NCI-H1048 (cell line): Measurements from ENCODE around the gene ZNF518B.

ENCODE experiments used
- DNase-seq: peaks from one replicate; lab custom pipeline; 2025; lab: John Stamatoyannopoulos, UW

Gene ZNF518B

DNA sequence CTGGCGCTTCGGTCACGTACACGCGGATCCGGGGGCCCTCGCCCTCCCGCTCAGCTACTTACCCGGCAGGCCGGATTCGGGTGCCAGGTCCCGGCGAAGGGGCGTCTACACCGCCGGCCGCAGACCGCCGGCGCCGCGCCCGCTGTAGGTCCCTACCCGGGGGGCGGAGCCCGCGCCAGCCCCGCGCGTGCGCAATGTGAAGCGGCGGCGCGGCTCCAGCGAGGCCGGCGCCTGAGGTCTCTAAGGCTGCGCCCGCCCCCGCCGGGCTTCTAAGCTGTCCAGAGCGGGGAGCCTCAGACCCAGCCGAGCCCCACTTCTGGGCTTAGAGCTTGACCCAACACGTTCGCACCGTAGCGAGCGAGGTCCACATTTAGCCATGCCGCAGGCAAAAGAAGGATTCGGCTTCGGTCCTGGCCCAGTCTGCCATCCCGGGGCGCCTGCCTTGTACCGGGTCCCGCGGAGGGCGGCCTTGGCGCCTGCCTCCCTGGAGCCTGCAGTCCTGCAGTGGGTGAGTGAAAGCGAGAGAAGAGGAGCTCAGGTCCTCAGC, at the start of gene ZNF518B:
TSS of gene ZNF518B (minus strand) at position 172 of the 547 bp plus-strand sequence. CDS start 11,098 bp downstream, outside the sequence.
- DNase-seq, result no peak

GRCh38 chr4:10506077-10506476, 48.9 kb upstream of the ZNF518B start:
- DNase-seq, result no peak

- DNase-seq, result no peak
Observed at GRCh38 chr4:10504570-10505179, 47.4 kb upstream of the ZNF518B start.

- no peak for DNase-seq
Observed at GRCh38 chr4:10502717-10503116, 45.5 kb upstream of the ZNF518B start.

DNA sequence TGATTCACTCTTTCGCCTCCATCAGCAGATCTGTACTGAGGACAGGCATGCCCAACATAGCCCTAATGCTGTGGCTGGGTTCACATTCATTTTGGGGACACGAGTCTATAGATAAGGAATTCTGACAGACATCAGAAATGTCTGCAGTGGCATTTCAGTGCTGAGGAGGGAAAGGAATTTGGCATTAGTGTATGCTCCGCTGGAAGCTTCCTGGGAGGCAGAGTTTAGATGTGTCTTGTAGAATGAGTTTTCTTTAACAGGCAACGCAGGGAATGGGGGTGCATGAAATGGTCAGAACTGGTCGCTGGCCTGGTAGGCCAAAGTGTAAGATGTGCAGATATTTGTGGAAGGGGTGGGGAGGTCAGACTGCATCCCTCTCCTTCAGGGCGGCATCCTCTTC, 43.5 kb upstream of the ZNF518B start:
- no peak for DNase-seq

DNA sequence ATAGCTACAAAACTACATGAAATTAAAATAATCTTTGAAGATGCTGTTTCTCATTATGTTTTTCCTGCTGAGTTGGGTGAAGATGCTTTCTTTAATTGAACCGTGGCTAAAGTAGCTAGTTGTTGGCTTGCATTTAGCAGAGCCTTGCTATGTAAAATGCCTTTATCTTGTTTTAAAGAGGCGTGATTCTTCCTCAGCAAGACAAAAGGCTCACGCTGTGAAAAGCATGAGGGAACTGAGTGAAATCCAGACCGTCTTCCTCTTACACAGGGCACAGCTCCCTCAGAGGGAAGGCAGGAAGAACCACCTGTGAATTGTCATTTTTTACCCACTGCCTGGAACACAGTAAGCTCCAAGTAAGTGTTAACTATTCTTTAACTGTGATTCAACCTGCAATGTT, 39.0 kb upstream of the ZNF518B start:
- DNase-seq, result no peak

DNA sequence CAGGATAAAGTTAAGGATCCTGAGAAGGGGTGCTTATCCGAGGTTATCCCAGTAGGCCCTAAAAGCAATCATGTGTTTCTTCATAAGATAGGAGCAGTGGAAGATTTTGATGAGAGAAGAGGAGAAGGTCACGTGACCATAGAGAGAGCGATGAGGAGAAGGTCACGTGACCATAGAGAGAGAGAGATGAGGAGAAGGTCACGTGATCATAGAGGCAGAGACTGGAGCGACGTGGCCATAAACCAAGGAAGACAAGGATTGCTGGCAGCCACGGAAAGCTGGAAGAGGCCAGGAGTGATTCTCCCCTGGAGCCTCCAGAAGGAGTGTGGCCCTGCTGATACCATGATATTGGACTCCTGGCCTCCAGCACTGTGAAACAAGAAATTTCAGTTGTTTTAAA, 38.4 kb upstream of the ZNF518B start:
- DNase-seq, result no peak

DNA sequence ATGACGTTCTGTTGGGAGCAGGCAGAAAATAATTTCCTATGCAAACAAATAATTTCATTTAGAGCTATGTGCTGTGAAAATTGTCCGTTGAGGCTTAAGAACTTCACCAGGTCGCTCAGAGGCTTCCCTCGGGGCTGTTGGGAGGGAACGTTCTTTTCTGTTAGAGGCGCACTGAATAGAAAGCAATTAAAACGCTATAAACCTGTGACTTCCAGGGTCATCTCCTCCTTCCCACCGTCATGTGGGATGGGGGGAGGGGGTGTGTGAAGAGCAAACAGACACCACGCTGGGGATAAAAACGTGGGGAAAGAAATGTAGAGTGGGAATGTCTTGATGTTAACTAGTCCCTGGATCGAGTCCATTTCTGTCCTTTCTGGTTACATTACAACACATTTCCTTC, 35.2 kb upstream of the ZNF518B start:
- DNase-seq, result no peak

DNA sequence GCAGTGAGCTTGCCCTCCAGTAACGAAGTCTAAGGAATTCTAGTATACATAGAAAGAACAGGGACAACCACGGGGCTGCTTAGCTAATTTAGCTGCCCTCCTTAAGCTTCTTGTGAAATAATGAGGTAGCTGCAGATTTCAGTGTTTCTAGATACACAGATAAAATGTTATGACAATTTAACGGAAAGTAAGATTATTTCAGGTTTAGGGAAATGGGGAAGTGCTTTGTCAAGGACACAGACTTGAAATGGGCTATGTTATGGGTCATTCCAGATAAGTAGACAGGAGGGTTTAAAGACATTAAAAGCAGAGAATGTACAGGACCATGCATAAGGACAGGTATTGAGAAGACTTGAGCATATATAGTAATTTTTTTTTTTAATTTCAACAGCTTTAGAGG, 34.2 kb upstream of the ZNF518B start:
- DNase-seq, result no peak

DNA sequence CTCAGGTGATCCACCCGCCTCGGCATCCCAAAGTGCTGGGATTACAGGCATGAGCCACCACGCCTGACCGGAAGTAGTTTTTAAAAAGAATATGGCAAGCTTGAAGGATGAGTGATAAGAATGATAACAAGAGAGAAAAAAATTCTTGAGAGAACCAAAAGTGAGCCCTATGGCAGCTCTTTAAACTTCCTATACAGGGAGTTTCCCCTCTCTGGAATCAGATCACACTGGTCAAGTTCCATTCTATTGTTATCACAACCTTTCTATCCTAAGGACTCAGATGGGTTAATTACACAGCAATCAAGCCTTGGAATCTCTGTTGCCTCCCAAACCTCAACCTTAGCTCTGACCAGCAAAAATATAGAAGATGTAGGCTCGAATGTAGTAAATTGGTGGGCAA, 33.8 kb upstream of the ZNF518B start:
- no peak for DNase-seq

- DNase-seq, result no peak
Observed at GRCh38 chr4:10482913-10483312, 25.7 kb upstream of the ZNF518B start.

- no peak for DNase-seq
Observed at GRCh38 chr4:10480616-10481015, 23.4 kb upstream of the ZNF518B start.

DNA sequence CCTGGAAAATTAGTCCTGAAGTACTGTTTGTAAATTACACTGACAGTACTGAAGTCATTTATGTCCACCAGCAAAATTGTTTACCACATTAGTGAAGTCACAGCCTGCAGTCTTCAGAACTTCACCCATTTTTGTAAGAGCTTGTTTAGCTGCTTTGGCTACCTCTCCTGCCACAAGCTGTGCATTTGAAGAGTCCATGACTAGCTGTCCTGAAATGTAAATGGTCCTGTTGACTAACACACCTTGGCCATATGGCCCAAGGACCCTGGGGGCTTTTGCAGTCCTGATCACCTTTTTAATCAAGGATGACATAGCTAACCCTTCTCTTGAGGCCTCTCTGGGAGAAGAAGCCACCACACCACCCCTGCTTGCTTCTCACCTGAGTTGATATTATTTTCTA, 21.4 kb upstream of the ZNF518B start:
- no peak for DNase-seq

DNA sequence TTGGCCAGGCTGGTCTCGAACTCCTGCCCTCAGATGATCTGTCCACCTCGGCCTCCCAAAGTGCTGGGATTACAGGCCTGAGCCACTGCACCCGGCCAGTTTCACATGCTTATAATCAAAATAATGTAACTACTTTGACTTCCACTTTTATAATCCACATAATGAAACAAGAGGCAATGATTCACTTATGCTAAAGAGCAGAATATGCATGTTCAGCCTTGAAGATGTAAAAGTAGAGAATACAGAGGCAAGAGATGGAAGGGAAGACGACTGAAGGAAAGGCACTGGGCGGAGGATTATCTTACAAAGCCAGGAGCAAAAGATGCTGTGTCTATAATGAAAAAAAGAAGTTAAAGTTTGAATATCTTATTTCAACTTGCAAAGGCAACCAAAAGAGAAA, 13.3 kb upstream of the ZNF518B start:
- DNase-seq, result no peak

- no peak for DNase-seq
Observed at GRCh38 chr4:10466161-10466560, 8.9 kb upstream of the ZNF518B start.

- DNase-seq, result no peak
Observed at GRCh38 chr4:10462876-10463275, 5.7 kb upstream of the ZNF518B start.

DNA sequence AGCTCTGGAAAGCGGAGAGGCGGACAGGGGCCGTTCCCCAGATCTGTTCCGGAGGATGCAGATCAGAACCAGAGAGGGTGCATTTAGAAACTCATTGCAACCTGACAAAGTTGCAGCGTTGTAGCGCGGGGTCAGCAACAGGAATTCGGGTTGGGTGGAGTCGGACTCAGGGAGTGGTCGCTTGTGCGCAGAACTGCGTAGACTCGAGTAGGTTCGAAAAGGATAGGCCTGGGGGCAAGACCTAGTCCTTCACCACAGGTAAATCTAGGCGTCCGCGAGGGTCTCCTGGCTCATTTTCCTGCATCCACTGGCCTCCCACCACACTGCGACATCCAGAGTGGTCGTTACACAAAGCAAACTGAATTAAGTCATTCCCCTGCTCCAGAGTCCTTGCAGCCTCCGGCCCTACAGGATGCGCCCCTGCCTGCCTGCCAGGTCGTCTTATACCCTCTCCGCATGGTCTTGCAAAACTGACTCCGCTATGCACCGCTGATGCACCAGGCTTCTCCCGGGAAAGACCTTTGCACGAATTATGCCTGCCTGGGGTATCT, 4.7 kb upstream of the ZNF518B start:
- no peak for DNase-seq

- DNase-seq, result no peak
Observed at GRCh38 chr4:10461091-10461849, 4.0 kb upstream of the ZNF518B start.

GRCh38 chr4:10460313-10461047, 3.3 kb upstream of the ZNF518B start:
- no peak for DNase-seq

DNA sequence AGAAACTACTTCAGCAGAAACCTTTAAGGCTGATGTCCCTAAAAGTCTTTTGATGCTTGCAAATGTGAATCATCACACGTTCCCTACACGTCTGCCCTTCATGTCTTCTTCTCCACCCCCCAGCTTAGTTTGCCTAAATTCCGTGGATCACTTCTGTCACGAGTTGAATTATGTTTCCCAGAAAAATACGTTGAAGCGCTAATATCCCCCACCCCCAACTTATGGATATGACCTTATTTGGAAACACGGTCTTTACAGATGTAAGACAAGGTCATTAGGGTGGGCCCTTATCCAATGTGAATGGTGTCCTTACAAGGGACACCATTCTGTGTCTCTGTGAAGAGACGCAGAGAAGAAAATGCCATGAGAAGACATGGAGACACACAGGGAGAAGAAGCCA, 2.1 kb upstream of the ZNF518B start:
- no peak for DNase-seq

DNA sequence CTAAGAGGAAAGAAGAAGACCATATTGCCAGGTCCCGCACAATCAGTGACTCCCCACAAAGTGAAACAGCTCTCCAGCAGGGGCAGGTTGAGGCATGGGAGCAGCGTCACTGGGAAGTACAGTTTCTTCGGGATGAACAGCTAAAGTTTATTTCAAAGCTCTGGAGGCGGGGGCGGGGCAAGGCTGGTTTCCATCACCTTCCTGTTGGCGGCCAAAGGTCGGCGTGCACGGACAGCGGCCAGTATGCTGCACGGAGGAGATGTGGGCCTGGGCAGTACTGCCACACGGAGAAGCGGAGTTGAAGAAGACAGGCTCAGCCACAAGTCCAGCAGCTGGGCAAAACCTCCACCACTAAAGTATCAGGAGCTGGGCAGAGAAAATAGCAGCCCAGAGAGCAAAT, 951 bp upstream of the ZNF518B start:
- DNase-seq, result no peak

GRCh38 chr4:10456595-10457254, 501 bp downstream of the ZNF518B start:
- DNase-seq, result no peak
